GM23248 (cell line): ENCODE data around the gene FARS2. TPM values are rescaled to one million over a fixed set of nuclear protein-coding genes. Genes with fewer than 3 reads are reported as not detected.

Experiments used
- DNase-seq: peaks from one replicate; pipeline ENCODE4 v3.0.0-alpha.2; 2015
- H2AFZ ChIP-seq: fragments of 200-600 bp; sonication (generic); 2 replicates; pipeline ENCODE4 v1.6.1; 2016; ENCODE audit warnings: antibody characterized with exemption
- H3F3A ChIP-seq: fragments of 200-600 bp; sonication (generic); 2 replicates; pipeline ENCODE4 v1.6.1; 2016; ENCODE audit warnings: mild to moderate bottlenecking, antibody characterized with exemption, mixed run types; ENCODE audit not compliant: insufficient read depth
- H3K27ac ChIP-seq: fragments of 200-600 bp; sonication (generic); 2 replicates; pipeline ENCODE4 v1.5.1; 2016; ENCODE audit warnings: mild to moderate bottlenecking
- H3K27me3 ChIP-seq: fragments of 200-600 bp; sonication (generic); replicated peaks from 2 replicates; pipeline ENCODE4 v1.6.1; 2016; ENCODE audit warnings: mild to moderate bottlenecking; ENCODE audit not compliant: insufficient read depth
- H3K36me3 ChIP-seq: fragments of 200-600 bp; sonication (generic); 2 replicates; pipeline ENCODE4 v1.6.1; 2016; ENCODE audit warnings: low read depth, mild to moderate bottlenecking
- H3K4me1 ChIP-seq: fragments of 200-600 bp; sonication (generic); 2 replicates; pipeline ENCODE4 v1.6.1; 2016; ENCODE audit warnings: mild to moderate bottlenecking; ENCODE audit not compliant: insufficient read depth
- H3K4me2 ChIP-seq: fragments of 200-600 bp; sonication (generic); one replicate; pipeline ENCODE4 v1.6.1; 2016; ENCODE audit warnings: mild to moderate bottlenecking; ENCODE audit not compliant: unreplicated experiment
- H3K4me3 ChIP-seq: fragments of 200-600 bp; sonication (generic); 2 replicates; pipeline ENCODE4 v1.5.1; 2016; ENCODE audit warnings: mild to moderate bottlenecking
- H3K79me2 ChIP-seq: fragments of 200-600 bp; sonication (generic); 2 replicates; pipeline ENCODE4 v1.6.1; 2016; ENCODE audit warnings: mild to moderate bottlenecking; ENCODE audit not compliant: insufficient read depth
- H3K9ac ChIP-seq: fragments of 200-600 bp; sonication (generic); 2 replicates; pipeline ENCODE4 v1.6.1; 2016; ENCODE audit warnings: mild to moderate bottlenecking
- H3K9me2 ChIP-seq: fragments of 200-600 bp; sonication (generic); 2 replicates; pipeline ENCODE4 v1.6.1; 2016; ENCODE audit warnings: mixed run types, mild to moderate bottlenecking, moderate library complexity; ENCODE audit not compliant: insufficient read depth
- H3K9me3 ChIP-seq: fragments of 200-600 bp; sonication (generic); one replicate; pipeline ENCODE4 v1.6.1; 2017; ENCODE audit warnings: low read depth
- H4K20me1 ChIP-seq: fragments of 200-600 bp; sonication (generic); 2 replicates; pipeline ENCODE4 v1.6.0; 2016; ENCODE audit not compliant: insufficient read depth
- EZH2 ChIP-seq: fragments of 200-600 bp; sonication (generic); IDR thresholded peaks from 2 replicates; pipeline ENCODE4 v1.6.1; 2018; ENCODE audit warnings: antibody characterized with exemption, mild to moderate bottlenecking; ENCODE audit not compliant: insufficient read depth, poor library complexity, severe bottlenecking
- EZH2phosphoT487 ChIP-seq: fragments of 200-600 bp; sonication (generic); IDR thresholded peaks from 2 replicates; pipeline ENCODE4 v1.6.1; 2018; ENCODE audit warnings: antibody characterized with exemption, moderate library complexity, mild to moderate bottlenecking, low read depth; ENCODE audit not compliant: insufficient read depth
- WGBS, 2 experiments: methylation state at CpG; one replicate each; pipeline ENCODE4 v1.1.6; 2015 to 2017; ENCODE audit warnings: low lambda C conversion rate in 2 of 2, low coverage in 1 of 2; ENCODE audit errors: missing lambda C conversion rate in 2 of 2; 5-methylcytosine and 5-hydroxymethylcytosine counted together
- in situ Hi-C: fragments of 300-500 bp; cut with MboI; formaldehyde crosslinking; loops from 2 replicates; pipeline ENCODE4 v1.15.0; 2020
- polyA plus RNA-seq: library from polyadenylated mRNA; unstranded; fragments of >200 nt; fragmentation: Nextera tagmentation; extraction: Ambion mirVana; gene quantifications from 2 replicates; pipeline ENCODE4 v1.2.1, GENCODE V29; 2016
- total RNA-seq: library from RNA; depleted of rRNA; stranded (reverse); fragments of >200 nt; shearing (Covaris generic); gene quantifications from 2 replicates; pipeline ENCODE4 v1.2.3, GENCODE V29; 2014

The FARS2 gene
- total and polyA plus RNA-seq, 2 experiments from 2014 or later, result 15.1 to 16.5 TPM

DNA sequence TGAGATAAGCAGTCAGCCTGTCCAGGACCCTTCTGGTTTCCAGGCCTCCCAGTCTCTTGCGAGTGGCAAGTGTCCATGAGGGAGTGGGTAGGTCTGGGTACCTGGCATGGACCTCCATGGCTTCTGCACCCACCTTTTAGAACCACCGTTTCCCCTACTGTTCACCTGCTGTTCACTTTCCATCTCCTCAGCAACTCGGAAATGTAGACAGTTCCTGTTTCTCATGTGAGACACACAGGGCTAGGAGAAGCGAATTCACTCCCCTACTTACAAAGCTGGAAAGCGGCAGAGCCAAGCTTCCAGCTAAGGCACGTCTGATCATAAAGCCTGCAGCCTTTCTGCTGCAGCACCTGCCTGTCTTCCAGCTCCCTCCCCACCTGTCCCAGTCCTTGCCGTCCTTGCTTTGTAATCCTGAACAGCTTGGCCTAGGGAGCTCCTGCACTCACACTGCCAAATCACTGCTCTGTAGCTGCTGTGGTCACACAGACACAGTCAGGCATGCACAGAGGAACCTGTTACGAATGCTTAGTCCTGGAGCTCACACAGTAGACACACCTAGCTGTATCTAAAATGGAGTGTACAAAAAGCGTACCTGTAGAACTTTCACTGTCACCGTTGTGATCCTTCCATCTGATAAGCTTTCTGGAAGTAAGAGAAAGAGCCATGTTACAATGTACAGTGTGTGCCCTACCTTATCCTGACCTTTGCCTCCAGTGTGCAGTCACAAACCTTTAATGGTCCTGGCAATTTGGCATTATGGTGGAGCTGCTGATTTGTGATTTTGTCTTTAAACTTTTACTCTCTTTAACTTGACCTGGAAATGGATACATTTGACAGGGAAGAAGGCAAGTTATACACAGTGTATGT, 451.3 kb downstream of the FARS2 start:
- Histone ChIP-seq H3K9me2 (no peaks in the 10 kb centered on the region), H3K79me2 (no peaks in the 10 kb centered on the region), H3F3A (no peaks in the 10 kb centered on the region), H3K27ac (no peak overlapping the region), H4K20me1 (no peaks in the 10 kb centered on the region), H3K9ac (no peak overlapping the region), H3K4me2 (no peak overlapping the region), H3K4me1 (no peaks in the 10 kb centered on the region), H2AFZ (no peak overlapping the region), H3K9me3 (no peaks in the 10 kb centered on the region), H3K36me3 (no peaks in the 10 kb centered on the region), H3K4me3 (no peak overlapping the region), H3K27me3 (no peaks in the 10 kb centered on the region)
- DNase-seq, result no peak
- 91% methylated on average over 10 of the region's 10 CpGs for WGBS, 2 experiments
- TF ChIP-seq EZH2phosphoT487, result no peak
- in situ Hi-C loops, result no loop called here

- H3K79me2 ChIP-seq, result no peaks in the 10 kb centered on the region
- H3K9me3 ChIP-seq, result no peaks in the 10 kb centered on the region
- no peaks in the 10 kb centered on the region for H3K4me1 ChIP-seq
- no peaks in the 10 kb centered on the region for H3F3A ChIP-seq
- TF ChIP-seq EZH2, result no peak
- TF ChIP-seq EZH2phosphoT487, result no peak
- no peaks in the 10 kb centered on the region for H3K36me3 ChIP-seq
- no peak overlapping the region for H3K4me2 ChIP-seq
- H3K9ac ChIP-seq, result no peak overlapping the region
- no peaks in the 10 kb centered on the region for H4K20me1 ChIP-seq
- no peak overlapping the region for H3K27ac ChIP-seq
- H3K9me2 ChIP-seq, result no peaks in the 10 kb centered on the region
- no peaks in the 10 kb centered on the region for H3K27me3 ChIP-seq
- H2AFZ ChIP-seq, result no peak overlapping the region
- H3K4me3 ChIP-seq, result no peak overlapping the region
- 64 to 68% methylated on average over 7 of the region's 7 CpGs for WGBS, 2 experiments
- in situ Hi-C loops, result no loop called here
- no peak for DNase-seq
Measured at GRCh38 chr6:5713519-5713918, 452.2 kb downstream of the FARS2 start.

DNA sequence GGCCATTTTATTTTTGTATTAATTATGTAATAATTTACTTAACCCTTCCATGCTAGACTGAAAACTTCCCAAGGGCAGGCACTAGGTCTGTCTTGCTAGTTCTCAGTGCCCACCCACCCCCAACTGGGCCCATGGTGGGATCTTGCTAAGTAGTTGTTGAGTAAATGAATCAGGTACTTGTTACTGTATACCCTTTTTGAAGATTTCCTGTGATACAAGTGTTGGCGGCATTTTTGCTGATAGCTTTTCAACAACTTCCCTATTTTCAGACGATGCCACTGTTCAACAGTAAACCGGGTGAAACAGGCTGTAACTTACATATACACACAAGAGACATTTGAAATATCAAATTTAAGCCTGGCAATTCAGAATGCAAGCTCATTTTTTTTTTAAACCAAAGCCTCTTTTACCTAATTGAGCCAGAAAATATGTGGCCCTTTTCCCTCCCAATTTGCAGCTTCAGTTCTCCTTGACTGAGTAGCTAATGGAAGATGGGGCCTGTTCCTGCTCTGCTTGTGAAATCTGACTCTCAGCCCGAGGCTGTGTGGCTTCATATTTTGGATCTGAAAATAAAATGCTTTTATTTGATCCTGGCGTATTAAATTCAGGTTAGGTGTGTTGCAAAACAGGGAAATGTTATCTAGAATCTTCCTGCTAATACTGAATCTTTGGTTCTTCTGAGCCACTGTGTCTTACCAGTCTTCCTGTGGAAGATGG, 457.1 kb downstream of the FARS2 start:
- TF ChIP-seq EZH2 (no peak), EZH2phosphoT487 (no peak)
- WGBS, 2 experiments, result 94 to 96% methylated on average over 5 of the region's 5 CpGs
- Histone ChIP-seq H3K36me3 (no peaks in the 10 kb centered on the region), H3K4me1 (no peaks in the 10 kb centered on the region), H3K79me2 (no peaks in the 10 kb centered on the region), H3K9me2 (no peaks in the 10 kb centered on the region), H3K4me3 (no peak overlapping the region), H3K27ac (no peak overlapping the region), H3K4me2 (no peak overlapping the region), H4K20me1 (no peaks in the 10 kb centered on the region), H2AFZ (no peak overlapping the region), H3K9me3 (no peaks in the 10 kb centered on the region), H3K9ac (no peak overlapping the region), H3F3A (no peaks in the 10 kb centered on the region), H3K27me3 (no peaks in the 10 kb centered on the region)
- in situ Hi-C loops, result no loop called here
- DNase-seq, result no peak

DNA sequence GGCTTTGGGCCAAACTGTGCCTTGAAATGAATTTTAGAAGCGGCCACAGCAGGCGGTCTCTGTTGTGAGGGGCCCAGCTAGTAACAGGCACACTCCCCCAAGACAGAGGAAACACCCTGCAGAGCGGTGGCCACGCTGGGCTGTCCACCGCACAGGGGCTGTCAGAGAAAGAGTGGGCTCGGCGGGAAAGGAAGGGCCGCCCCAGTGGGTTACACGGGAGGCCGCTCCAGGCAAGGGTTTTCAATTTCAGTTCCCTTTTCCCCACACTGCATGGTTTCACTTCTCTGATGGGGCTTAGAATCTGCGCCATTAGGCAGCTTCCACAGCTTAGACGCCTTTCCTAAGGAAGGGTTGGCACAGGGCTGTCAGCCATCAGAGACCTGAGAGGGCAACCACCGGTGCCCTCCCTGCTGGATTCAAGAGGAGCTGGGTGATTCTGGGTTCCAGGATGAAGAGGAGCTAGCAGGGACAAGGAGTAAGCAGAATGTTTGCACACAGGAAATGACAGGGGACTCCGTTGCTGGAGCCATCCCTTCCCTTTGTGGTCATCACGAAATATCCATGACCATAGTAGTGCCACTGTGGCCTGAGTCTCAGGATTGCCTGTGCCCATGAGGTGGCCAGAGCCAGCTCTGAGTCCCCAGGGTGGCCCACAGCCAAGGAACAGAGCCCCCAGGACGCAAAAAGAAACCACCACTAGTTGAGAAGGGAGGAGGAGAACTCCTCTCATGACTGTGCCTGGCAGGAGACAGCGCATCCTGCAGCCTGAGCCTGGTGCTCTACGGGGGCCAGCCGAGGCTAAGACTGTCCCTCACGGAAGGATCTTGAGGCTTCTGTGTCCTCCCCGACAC, 462.8 kb downstream of the FARS2 start:
- DNase-seq, result no peak
- Histone ChIP-seq H3K4me2 (no peak overlapping the region), H3K79me2 (no peaks in the 10 kb centered on the region), H3K9ac (no peak overlapping the region), H3K36me3 (no peaks in the 10 kb centered on the region), H3K9me3 (no peaks in the 10 kb centered on the region), H3K9me2 (no peaks in the 10 kb centered on the region), H3F3A (no peaks in the 10 kb centered on the region; the same call in 1 of the 2 replicates), H3K27me3 (no peaks in the 10 kb centered on the region), H3K4me3 (no peak overlapping the region), H3K4me1 (peaks cover 5% of the 10 kb centered on the region), H4K20me1 (no peaks in the 10 kb centered on the region), H3K27ac (no peak overlapping the region), H2AFZ (no peak overlapping the region)
- TF ChIP-seq EZH2 (no peak), EZH2phosphoT487 (no peak)
- 93% methylated on average over 21 of the region's 21 CpGs for WGBS, 2 experiments
- in situ Hi-C loops, result no loop called here
